Measurements from ENCODE around the gene SPATS2.
"Not testable (repeated sequence)": the region's sequence is repeated elsewhere in the genome, so short reads cannot be mapped to it uniquely, and the experiment has no call there.

Gene SPATS2

GRCh38 chr12:49357103-49357678, 10.1 kb upstream of the SPATS2 start:
- DNase-seq = no peak

GRCh38 chr12:49358483-49359141, 8.7 kb upstream of the SPATS2 start:
- DNase-seq = peak; percentile 58

- DNase-seq = no peak
These were observed 7.6 kb upstream of the SPATS2 start for GRCh38 chr12:49359671-49360070.

DNA sequence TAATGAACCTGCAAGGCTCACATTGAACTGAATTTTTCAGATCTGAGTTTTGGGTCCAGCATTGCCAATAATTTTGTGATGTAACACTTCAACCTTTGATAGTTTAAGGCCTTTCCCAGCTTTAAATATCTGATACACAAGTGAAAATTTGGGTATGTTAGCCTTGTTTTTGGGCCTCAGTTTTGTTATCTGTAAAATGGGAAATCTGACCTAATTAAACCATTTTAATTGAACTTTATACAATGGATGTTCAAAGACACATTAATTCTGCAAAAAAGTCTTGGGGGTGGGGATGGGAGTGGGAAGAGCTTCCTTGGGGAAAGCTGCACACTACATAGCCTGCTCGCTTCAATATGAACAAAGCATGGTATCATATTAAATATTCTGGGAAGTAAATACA, 5.2 kb upstream of the SPATS2 start:
- no peak for DNase-seq

- no peak for DNase-seq
These were observed 2.3 kb upstream of the SPATS2 start for GRCh38 chr12:49364989-49365388.

- no peak for DNase-seq
These were observed 1.7 kb upstream of the SPATS2 start for GRCh38 chr12:49365542-49365941.

DNA sequence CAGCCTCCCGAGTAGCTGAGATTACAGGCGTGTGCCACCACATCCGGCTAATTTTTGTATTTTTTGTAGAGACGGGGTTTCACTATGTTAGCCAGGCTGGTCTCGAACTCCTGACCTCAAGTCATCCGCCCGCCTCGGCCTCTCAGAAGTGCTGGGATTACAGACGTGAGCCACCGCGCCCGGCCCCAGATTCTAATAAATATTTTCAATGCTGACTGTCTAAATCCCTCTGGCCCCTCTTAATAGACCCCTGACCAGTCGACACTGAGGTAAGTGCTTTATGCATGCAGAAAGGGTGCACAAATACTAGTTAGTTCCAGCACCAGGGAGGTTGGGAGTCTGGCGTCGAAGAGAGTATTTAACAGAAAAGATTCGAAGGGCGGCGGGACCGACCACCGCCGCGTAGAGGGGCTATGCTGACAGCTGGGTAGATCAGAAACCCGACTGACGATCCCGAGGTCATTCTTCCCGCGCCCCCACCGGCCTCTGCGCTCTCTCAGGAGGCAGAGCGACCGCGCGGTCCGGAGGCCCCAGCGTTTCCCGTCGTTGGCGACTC, 1.1 kb upstream of the SPATS2 start:
- DNase-seq = no peak

GRCh38 chr12:49366652-49367380, 446 bp upstream of the SPATS2 start:
- peak; percentile 79 for DNase-seq

DNA sequence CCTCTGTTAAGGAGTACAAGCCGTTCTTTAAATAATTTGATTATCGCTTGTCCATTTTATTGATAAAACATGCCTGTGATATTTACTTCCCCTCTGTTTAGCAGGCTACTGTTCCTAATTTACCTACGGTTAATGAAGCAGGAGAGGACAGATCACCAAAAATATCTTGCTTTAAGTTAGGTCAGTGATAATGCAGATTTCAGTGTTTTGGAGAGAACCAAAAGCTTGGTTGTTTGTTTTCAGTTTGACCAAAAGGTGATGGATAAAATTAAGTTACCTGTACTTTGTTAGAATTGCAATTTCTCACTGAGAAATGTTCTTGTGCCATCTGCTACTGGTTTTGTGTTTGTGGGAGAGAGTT, 958 bp downstream of the SPATS2 start:
- DNase-seq = no peak

- DNase-seq = no peak
These were observed 2.3 kb downstream of the SPATS2 start for GRCh38 chr12:49369411-49370145.

GRCh38 chr12:49370539-49370938, 3.3 kb downstream of the SPATS2 start:
- no peak for DNase-seq

- DNase-seq = no peak
These were observed 8.1 kb downstream of the SPATS2 start for GRCh38 chr12:49375406-49375805.

DNA sequence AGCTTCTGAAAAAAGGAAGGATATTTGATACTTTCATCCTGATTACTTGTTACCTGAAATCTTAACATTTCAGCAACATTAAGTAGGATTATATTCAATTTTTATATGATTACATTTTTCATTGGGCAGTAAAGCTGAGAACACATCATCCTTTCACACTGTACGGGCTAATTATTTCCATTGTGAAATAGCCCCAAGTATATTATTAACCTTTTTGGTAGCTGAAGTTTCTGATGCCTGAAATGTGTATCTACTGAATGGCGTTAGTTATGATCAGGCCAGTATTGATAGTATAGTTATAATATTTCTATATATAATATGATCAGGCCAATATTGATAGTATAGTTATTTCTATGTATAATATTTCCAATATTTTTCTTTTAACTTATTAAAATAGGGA, 10.1 kb downstream of the SPATS2 start:
- no peak for DNase-seq

DNA sequence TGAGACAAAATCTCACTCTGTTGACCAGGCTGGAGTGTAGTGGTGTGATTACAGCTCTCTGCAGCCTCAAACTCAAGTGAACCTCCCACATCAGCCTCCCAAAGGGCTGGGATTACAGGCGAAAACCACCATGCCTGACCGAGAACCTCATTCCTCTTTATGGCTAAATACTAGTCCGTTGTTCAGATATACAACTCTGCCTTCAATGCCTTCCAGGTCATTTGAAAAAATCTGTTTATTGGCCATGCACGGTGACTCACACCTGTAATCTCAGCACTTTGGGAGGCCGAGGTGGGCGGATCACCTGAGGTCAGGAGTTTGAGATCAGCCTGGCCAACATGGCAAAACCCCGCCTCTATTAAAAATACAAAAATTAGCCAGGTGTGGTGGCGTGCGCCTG, 12.9 kb downstream of the SPATS2 start:
- DNase-seq = not testable (repeated sequence)

DNA sequence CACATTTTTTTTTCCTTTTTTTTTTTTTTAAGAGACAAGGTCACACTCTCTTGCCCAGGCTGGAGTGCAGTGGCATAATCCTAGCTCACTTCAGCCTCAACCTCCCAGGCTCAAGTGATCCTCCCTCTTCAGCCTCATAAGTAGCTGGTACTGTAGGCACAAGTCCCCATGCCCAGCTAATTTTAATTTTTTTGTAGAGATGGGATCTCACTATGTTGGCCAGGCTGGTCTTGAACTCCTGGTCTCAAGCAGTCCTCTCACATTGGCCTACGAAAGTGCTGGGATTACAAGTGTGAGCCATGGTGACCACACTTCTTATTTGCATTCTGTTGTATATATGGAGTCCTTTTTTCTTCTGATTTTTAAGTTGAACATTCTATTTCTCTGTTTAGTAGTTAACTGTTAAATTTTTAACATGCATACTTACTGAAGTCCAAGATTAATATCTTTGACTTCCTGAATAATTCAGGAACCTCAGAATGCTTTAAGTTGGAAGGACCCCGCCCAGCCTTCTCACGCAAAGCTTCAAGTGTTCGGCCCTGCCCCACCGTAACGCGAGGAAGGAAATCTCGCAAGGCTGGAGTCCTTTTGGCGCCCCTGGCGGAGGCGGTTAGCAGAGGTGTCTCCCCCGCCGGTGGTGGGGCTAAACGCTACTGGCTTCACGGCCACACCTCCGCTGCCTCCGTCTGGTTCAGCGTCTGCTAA, 21.6 kb downstream of the SPATS2 start:
- peak; percentile 42 for DNase-seq

DNA sequence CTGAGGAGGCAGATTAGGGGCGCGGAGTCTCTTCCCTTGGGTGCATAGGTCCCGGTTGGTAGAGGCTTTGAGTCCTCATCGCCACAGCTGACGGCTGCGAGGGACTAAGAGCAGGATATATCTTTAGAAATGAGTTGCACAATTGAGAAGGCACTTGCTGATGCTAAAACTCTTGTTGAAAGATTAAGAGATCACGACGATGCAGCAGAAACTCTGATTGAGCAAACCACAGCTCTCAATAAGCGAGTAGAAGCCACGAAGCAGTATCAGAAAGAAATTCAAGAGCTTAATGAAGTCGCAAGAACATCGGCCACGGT, 22.1 kb downstream of the SPATS2 start:
- DNase-seq = no peak

- DNase-seq = no peak
These were observed 29.7 kb downstream of the SPATS2 start for GRCh38 chr12:49397000-49397399.

DNA sequence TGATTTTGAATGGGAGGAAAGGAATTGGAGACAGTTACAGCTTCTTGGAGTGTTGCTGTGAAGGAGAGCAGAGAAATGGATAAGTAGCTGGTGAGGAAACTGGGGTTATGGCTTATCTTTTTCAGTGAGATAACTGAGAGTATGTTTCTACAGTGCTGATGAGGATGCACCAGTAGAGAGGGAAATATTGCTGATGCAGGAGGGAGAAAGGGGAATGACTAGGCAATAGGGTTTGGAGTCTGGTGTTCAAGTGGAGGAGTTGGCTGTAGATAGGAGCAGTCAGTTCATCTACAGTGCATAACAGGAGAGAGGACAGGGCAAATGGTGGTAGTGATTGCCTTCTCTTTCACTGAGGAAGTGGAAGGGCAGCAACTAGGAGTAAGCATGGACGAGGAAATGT, 33.0 kb downstream of the SPATS2 start:
- DNase-seq = no peak

GRCh38 chr12:49403971-49404450, 36.7 kb downstream of the SPATS2 start:
- DNase-seq = peak; percentile 5

DNA sequence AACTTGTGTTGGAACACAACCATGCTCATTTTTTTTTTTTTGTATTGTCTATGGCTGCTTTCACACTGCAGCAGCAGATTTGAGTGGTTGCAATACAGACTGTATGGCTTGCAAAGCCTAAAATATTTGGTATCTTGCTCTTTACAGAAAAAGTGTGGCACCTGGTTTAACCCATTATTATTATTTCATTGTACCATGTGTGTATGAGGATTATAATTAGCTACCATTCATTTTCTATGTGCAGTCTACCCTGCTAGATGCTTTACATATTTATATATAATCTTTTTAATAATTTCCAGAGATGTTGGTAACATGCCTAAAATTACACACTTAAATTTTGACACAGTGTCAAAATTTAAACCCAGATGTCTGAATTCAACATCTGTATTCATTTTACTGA, 37.7 kb downstream of the SPATS2 start:
- DNase-seq = no peak

DNA sequence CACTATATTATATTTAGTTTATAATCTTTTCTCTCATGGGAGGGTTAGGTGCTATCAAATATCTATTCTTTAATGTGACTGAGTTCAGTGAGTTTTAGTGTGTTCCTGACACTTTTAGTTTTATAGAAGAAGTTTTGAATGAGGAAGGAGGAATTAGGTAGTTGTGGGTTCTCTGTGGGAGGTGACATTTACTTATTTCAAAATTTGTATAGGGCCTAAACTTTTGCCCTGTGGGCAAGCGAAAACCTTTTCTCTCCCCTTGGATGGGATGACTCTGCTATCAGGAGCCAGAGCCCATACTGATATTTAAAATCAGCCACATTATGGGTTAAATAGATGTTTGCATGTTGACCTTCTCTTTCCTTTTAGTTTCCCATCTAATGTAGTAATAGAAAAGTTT, 43.6 kb downstream of the SPATS2 start:
- no peak for DNase-seq

GRCh38 chr12:49413010-49413409, 45.7 kb downstream of the SPATS2 start:
- no peak for DNase-seq

DNA sequence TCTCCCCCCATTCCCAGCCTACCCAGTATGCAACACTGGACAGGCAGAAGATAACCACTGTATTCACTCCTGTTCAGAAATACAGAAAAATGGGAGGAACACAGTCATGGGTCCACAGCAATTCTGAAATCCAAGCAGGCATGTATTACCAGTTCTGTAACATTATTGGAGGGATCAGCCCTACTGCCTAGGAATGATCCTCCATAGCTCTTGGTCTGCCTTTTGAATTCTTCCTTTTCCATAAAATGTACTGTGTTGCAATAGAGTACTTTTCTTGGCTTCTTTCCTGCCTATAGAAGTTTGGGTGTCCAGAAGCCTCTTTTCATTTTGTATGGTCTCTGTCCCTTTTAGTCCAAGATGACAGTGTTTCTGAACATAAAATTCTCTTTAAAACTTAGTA, 46.5 kb downstream of the SPATS2 start:
- DNase-seq = no peak
